GM18526 (cell line): ENCODE data around the gene HLA-DQB1.

Experiments used
- POLR2A ChIP-seq: IDR thresholded peaks from 3 replicates; pipeline ENCODE4 v1.6.1; 2011; ENCODE audit not compliant: insufficient read length; ENCODE audit errors: extremely low read depth

Gene HLA-DQB1

DNA sequence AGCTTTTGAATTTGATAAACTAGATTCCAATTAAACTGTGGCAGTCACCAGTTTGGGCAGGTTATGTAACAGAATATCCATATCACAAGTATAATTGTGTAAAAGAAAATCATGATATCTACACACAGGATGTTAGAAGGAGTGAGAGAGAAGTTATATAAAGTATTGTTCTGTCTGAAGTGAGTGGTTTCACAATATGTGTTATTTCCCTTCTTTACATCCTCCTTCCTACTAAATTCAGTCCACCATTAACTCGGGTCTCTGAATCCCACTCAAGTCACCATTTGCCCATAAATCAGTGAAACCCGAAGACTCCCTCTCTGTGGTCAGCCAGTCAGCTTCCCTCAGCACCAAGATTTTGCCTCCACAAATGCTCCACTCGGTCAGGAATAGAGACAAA, 796 bp downstream of the HLA-DQB1 start:
- no peak for TF ChIP-seq POLR2A

DNA sequence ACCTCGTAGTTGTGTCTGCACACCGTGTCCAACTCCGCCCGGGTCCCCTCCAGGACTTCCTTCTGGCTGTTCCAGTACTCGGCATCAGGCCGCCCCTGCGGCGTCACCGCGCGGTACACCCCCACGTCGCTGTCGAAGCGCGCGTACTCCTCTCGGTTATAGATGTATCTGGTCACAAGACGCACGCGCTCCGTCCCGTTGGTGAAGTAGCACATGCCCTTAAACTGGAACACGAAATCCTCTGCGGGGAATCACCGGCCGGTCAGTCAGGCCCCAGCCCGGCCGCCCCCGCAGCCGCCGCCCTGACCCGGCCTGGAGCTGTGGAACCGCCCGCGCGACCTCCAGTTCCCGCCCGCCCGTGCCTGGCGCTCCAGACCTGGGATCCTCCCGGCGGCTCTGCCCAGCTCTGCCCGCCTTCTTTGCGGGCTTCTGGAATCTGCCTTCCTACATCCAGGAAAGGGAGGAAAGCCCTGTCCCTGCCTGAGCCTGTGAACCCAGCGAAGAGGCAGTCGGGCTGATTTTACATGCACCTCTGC, 1.6 kb downstream of the HLA-DQB1 start:
- TF ChIP-seq POLR2A, result no peak

DNA sequence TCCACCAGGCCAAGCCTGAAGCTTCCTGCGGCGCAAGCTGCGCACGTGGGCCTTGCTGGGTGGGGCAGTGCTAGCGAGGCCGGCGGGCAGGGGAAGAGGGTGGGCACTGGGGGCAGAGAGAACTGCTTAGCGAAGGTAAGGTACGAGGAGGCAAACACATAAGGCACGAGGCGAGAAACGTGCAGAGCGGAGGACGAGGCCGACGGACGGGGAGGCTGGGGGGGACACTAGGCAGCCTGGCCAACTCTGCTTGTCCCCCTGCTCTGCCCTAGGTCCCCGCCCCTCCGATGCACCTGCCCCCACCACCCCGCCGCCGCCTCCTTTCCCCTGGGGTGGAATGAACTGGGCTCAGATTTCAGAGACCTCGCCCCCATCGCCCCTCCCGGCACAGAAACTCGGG, 2.1 kb downstream of the HLA-DQB1 start:
- TF ChIP-seq POLR2A, result no peak

DNA sequence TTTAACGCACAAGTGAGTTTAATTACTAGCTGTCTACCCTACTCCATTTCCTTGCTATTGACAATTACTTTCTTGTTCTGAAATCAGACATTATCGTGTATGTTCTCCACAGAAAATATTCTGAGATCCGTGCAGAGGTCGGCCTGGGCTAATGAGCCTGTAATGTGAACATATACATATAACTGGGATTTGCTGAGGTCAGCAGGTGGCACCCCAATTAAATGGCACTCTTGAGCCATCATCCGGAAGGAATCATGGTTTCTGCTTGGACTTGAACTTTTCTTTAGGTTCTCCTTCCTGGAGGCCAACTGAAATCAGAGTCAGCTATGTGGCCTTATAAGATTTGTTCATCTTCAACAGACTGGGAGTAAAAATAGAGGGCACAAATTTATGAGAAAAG, 3.6 kb downstream of the HLA-DQB1 start:
- TF ChIP-seq POLR2A, result no peak

DNA sequence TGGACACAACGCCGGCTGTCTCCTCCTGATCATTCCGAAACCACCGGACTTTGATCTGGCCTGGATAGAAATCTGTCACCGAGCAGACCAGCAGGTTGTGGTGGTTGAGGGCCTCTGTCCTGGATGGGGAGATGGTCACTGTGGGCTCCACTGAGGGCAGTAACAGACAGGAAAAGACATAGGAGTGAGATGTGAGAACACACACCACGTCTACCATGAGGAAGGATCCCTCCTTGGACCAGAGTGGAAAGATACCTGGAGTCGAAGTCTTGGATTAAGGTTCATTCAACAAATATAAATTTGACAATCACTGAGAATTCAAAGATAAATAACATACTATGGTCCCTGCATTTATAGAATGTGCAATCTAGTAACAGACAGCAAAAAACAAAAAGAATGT, 4.4 kb downstream of the HLA-DQB1 start:
- TF ChIP-seq POLR2A, result no peak

DNA sequence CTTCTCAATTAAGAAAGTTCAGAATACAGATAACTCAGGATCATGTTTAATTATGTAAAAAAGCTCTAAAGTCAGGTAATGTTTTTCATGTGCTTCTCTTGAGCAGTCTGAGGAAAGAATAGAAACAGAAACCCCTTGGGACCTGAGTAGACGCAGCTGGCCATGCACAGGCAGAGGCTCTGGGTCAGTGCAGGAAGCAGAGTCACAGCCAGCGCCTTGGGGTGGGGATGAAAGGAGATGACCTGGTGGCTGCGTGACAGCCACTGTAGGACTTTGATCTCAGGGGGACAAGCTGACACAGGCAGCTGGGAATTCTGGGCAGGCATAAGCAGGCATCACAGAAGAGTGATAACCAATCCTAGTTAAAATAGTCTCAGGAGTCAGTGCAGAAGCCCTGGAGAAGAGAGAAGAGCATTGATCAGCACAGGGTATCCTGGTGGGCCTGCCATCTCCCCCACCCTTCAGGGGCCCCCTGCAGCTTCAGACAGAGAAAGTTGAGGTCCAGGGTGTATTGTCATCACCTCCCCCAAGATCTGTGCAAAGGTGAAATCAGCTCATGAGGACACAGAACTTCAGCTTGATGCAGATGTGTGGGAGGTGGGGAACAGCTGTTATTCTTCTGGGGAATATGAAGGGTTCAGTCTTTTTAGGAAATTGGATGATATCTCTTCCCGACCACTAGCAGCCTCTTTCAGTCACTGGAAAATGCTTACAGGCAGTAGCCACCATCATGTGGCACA, 6.4 kb downstream of the HLA-DQB1 start:
- no peak for TF ChIP-seq POLR2A

DNA sequence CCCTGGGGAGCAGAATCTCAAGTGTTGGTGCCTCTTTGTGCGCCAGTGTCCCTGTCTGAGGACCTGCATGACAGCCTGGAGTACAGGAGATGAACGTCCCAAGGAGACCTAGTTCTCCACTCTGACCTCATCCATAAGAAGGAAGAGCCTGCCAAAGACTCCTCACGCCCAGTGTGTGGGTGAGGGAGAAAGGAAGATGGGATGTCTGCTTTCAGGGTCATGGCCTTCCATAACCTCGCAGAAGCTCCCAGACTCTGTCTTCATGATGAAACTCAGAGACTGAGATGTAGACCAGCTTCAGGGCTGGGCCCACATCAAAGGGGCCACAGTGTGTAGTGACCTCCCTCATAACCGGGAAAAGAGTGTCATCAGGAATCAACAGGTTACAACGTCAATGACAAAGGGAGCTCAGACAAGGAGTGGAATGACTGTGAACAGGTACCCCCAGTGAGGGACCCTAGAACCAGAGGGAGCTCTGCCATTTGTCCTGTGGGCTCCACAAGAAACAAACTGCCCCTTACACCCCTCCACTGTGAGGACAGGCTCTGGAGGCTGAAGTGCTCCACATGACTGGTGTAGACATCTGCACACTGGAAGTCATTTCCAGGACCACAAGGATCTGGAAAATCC, 8.1 kb downstream of the HLA-DQB1 start:
- TF ChIP-seq POLR2A, result no peak

DNA sequence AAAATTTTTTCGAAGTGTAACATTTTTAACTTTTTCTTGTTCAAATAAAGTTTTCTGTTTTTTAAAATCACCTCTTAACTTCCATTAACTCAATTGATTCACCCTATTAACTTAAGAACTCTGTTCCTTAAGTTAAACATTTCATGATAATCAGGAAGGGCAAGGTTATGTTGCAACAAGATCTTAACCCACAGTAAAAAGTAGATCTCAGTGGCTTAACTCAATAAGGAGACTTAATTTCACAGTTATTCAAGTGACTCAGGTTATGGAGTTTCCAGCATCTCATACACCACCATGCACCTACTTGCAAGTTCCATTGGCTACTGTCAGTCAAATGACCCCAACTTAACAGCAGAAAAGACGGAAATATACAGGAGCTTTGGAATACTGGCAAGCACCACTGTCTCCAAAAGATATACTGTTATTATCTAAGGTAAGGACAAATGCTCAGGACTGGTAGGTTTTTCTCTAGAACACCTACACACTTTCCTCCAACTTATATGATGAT, 11.2 kb downstream of the HLA-DQB1 start:
- TF ChIP-seq POLR2A, result no peak

DNA sequence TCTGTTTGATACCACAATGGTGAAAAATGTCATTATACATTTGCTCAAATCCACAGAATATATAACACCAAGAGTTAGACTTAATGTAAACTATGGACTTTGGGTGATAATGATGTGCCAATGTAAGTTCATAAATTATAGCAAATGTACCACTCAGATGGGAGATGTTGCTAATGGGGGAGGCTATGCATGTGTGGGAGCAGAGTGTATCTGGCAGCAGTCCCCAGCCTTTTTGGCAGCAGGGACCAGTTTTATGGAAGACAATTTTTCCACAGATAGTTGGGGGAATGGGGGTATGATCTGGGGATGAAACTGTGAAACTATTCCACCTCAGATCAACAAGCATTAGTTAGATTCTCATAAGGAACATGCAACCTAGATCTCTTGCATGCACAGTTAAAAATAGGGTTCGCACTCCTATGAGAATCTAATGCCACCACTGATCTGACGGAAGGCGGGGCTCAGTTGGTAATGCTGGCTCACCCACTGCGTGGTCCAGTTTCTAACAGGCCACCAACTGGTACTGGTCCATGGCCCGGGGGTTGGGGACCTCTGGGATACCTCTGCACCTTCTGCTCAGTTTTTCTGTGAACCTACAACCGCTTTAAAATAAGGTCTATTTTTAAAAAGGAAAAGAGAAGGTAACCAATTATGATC, 21.3 kb downstream of the HLA-DQB1 start:
- no peak for TF ChIP-seq POLR2A

DNA sequence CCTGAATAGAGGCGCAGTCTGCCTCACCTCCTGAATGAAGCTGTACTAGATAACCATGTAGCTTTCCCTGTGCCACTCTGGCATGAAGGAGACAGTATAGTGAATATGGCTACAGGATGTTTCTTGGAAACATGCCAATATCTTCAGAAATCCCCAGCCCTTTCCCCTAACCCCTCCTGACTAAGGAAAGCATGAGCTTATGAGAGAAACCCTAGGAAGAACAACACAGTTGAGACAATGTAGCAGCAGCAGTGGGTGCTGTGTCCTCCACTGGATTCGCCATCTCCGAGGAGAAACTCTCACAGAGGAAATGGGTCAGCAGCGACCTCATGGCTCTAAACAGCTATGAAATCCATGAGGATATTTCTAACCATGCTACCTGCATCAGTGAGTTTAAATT, 22.6 kb downstream of the HLA-DQB1 start:
- TF ChIP-seq POLR2A, result no peak

DNA sequence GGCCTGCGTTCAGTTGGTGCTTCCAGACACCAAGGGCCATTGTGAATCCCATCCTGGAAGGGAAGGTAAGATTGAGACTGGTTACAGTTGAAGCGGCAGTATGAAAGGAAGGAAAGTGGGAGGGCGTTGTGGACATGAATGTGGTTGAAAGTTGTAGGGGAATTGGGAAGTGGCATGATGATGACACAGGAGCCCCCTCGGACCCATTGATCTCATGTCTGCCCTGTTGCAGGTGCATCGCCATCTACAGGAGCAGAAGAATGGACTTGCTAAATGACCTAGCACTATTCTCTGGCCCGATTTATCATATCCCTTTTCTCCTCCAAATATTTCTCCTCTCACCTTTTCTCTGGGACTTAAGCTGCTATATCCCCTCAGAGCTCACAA, 23.7 kb downstream of the HLA-DQB1 start:
- TF ChIP-seq POLR2A, result no peak

DNA sequence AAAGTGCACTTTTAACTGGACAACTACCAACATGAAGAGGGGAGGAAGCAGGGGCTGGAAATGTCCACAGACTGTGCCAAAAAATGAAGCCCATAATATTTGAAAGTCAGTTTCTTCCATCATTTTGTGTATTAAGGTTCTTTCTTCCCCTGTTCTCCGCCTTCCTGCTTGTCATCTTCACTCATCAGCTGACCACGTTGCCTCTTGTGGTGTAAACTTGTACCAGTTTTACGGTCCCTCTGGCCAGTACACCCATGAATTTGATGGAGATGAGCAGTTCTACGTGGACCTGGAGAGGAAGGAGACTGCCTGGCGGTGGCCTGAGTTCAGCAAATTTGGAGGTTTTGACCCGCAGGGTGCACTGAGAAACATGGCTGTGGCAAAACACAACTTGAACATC, 25.3 kb downstream of the HLA-DQB1 start:
- TF ChIP-seq POLR2A, result no peak

DNA sequence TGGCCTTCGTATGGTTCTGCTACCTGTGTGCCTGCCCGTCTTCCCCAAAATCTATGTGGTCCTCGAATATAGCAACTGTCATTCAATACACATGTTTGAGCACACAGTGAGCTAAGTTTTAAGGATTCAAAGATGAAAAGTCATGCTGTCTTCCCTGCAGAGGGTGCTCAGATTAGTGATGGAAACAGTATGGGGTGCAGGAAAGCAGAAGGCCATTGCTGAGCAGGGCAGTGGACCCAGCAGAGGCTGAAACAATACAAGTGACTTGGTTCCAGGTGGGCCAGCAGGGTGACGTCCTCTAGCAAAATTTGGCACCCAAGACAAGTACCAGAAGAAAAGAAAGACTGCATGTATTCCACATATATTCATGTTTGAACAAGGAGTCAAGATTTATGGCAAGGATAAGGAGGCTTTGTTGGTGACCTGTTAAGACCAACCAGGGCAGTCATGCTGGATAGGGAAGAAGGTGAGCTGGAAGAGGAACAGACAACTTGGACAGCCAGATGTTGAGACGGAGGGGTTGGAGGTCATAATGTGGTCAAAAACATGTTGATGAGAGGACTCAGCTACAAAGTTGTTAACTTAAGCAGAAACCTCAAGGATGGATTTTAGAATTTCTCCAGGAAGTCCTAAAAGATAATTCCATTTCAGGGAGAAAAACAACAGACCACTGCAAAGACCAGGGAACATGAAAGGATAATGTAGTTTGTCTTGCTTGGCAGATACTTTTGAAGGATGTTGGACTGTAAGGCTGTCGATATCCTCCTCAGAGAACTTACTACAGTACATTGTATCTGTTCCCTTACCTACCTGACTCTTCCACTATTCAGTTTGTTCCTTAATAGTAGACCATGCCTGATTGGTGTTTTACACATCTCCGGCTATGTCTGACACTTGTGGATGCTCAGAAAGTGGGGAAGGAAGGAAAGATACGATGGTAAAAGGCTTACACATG, 26.7 kb downstream of the HLA-DQB1 start:
- TF ChIP-seq POLR2A, result no peak

DNA sequence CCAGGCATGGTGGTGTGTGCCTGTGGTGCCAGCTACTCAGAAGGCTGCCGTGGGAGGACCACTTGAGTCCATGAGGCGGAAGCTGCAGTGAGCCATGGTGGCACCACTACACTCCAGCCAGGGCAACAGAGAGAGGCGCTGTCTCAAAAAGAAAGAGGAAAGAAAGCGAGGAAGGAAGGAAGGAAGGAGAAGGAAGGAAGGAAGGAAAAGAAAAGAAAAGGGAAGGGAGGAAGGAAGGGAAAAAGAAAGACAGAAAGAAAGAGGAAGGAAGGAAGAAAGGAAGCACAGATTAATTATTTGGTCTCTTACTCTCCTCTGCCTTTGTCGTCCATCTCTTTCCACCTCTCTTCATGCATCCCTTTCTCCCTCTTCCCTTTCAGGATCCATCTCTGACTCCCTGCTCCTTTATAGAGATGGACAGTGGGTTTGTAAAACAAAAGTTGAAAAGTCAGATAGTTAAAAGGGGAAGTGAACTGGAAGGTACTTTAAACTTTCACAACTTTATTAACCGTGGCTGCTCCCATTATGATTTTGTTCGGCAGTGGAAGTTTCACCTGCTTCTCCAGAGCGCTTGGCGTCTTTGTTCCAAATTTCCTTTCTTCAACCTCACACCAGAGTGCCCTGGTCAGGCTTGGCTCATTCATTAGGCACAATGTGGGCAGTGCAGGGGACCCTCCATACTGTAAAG, 27.8 kb downstream of the HLA-DQB1 start:
- TF ChIP-seq POLR2A, result no peak
